ENCODE measurements around the gene SH2D3C. TPM values are rescaled to one million over a fixed set of nuclear protein-coding genes. Genes with fewer than 3 reads are reported as not detected.
A peak's percentile ranks its signal among the peaks of the same experiment; 100 is the strongest.

SH2D3C gene
- total RNA-seq, 4 donors from 2014 or later: 0.38 to 4.8 (median 2.8) TPM

DNA sequence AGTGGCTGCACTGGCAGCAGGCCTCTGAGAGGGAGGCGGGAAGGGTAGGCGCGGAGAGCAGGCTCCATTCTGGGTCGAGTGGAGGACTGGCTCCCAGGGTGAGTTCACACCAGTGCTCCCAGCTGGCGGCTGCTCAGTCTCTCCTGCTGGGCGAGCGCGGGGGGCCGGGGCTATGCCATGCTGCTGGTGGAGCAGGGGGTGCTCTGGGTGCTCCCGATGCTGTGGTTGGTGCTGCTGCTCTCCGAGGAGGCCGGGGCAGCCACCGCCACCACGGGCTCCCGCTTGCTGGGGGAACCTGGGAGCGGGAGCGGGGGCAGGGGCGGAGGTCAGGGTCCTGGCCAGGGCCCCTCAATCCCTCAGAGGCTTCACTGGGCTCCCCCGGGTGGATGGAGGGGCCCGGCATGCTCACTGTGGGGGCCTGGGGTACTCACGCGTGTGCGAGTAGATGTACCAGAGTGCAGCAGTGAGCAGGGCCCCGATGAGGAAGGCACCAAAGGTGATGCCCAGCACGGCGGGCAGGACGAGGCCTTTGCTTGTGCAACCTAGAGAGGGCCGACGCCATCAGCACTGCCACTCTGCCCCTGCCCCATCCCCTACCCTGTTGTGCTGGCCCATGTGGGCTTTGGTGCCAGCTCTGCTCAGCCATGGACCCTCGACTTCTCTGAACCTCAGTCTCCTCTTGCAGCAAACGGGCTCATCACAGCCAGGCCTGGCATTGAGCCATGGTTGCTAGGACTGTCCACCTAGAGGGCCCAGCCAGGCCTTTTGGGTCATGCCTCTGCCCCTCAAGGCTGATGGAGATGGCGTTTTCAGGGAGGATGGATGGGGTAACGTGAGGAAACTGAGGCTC is 37.3 kb upstream of the SH2D3C start:
- 76 to 88% methylated on average over 4 to 6 of the region's 33 CpGs for WGBS, 2 donors
- peaks cover 23 to 100% (median 26%) of the 10 kb centered on the region in 3 donors for H3K36me3 ChIP-seq
- H3K27ac ChIP-seq: no peak overlapping the region
- H3K27me3 ChIP-seq: no peaks in the 10 kb centered on the region
- no peaks in the 10 kb centered on the region for H3K9me3 ChIP-seq
- no peak overlapping the region for H3K4me3 ChIP-seq
- TF ChIP-seq POLR2A (IDR thresholded peaks at IDR 0.05): no peak
- TF ChIP-seq CTCF (IDR thresholded peaks at IDR 0.05): no peak
- DNase-seq: no peak
- peaks cover 0 to 11% (median 0%) of the 10 kb centered on the region in 3 donors for H3K4me1 ChIP-seq
- intact Hi-C loops (cut with DNase I): no loop called here

- Histone ChIP-seq H3K4me1 (peaks cover 0 to 20% (median 0%) of the 10 kb centered on the region in 3 donors), H3K36me3 (peaks cover 23 to 100% (median 25%) of the 10 kb centered on the region in 3 donors), H3K9me3 (no peaks in the 10 kb centered on the region), H3K27ac (no peak overlapping the region), H3K27me3 (no peaks in the 10 kb centered on the region), H3K4me3 (no peak overlapping the region)
- no peak for TF ChIP-seq POLR2A (IDR thresholded peaks at IDR 0.05)
- DNase-seq: no peak
- WGBS, 2 donors: 84 to 87% methylated on average over 6 to 10 of the region's 11 CpGs
- intact Hi-C loops (cut with DNase I): no loop called here
Measured at GRCh38 chr9:127814619-127815511, 36.4 kb upstream of the SH2D3C start.

- Histone ChIP-seq H3K36me3 (peaks cover 17 to 95% (median 23%) of the 10 kb centered on the region in 3 donors), H3K27me3 (no peaks in the 10 kb centered on the region), H3K4me3 (no peak overlapping the region), H3K27ac (peak overlapping the region in 1 of 4 donors; percentile 6), H3K4me1 (peaks cover 0 to 31% (median 5%) of the 10 kb centered on the region in 3 donors), H3K9me3 (no peaks in the 10 kb centered on the region)
- TF ChIP-seq POLR2A (IDR thresholded peaks at IDR 0.05): no peak
- no peak for TF ChIP-seq CTCF (IDR thresholded peaks at IDR 0.05)
- 80% methylated on average over 2 of the region's 9 CpGs; no CpG with 5 or more reads in 1 of the 2 donors for WGBS, 2 donors
- intact Hi-C loops (cut with DNase I): no loop called here
- no peak for DNase-seq
Measured at GRCh38 chr9:127813686-127814226, 35.3 kb upstream of the SH2D3C start.

DNA sequence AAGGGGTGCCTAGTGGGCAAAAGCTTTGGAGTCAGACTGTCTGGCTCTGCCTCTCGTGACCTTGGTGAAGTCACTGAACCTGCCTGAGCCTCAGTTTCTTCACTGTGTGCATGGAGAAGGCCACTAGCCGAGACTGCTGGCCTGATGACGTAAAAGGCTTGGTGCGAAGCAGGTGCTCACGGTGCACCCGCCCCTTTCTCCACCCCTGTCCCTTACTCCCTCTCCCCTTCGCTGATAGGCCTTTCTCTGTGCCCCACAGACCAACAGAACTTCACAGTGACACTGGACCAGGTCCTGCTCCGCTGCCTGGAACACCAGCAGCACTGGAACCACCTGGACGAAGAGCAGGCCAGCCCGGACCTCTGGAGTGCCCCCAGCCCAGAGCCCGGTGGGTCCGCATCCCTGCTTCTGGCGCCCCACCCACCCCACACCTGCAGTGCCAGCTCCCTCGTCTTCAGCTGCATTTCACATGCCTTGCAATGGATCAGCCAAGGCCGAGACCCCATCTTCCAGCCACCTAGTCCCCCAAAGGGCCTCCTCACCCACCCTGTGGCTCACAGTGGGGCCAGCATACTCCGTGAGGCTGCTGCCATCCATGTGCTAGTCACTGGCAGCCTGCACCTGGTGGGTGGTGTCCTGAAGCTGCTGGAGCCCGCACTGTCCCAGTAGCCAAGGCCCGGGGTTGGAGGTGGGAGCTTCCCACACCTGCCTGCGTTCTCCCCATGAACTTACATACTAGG is 34.6 kb upstream of the SH2D3C start:
- intact Hi-C loops (cut with DNase I): no loop called here
- H3K9me3 ChIP-seq: no peaks in the 10 kb centered on the region
- peaks cover 17 to 95% (median 26%) of the 10 kb centered on the region in 3 donors for H3K36me3 ChIP-seq
- WGBS, 2 donors: 86 to 87% methylated on average over 5 to 6 of the region's 19 CpGs
- H3K4me1 ChIP-seq: peaks cover 0 to 34% (median 5%) of the 10 kb centered on the region in 3 donors
- DNase-seq: no peak
- no peak for TF ChIP-seq CTCF (IDR thresholded peaks at IDR 0.05)
- H3K27me3 ChIP-seq: no peaks in the 10 kb centered on the region
- H3K4me3 ChIP-seq: no peak overlapping the region
- peak overlapping the region in 1 of 4 donors; percentile 6 for H3K27ac ChIP-seq

DNA sequence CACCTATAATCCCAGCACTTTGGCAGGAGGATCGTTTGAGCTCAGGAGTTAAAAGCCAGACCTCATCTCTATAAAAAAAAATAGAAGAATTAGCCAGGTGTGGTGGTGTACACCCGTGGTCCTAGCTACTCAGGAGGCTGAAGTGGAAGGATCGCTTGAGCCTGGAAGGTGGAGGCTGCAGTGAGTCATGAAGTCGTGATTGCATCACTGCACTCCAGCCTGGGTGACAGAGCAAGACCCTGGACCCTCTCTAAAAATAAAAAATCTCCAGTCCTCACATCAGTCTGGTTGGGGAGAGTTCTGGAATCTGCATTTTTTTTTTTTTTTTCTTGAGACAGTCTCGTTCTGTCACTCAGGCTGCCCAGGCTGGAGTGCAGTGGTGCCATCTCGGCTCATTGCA is 33.5 kb upstream of the SH2D3C start:
- H3K27ac ChIP-seq: no peak overlapping the region
- H3K9me3 ChIP-seq: no peaks in the 10 kb centered on the region
- H3K4me3 ChIP-seq: no peak overlapping the region
- no peak for TF ChIP-seq CTCF (IDR thresholded peaks at IDR 0.05)
- no peak for TF ChIP-seq POLR2A (IDR thresholded peaks at IDR 0.05)
- intact Hi-C loops (cut with DNase I): no loop called here
- H3K36me3 ChIP-seq: peaks cover 21 to 95% (median 35%) of the 10 kb centered on the region in 3 donors
- H3K4me1 ChIP-seq: peaks cover 0 to 34% (median 5%) of the 10 kb centered on the region in 3 donors
- 88 to 91% methylated on average over 6 of the region's 6 CpGs for WGBS, 2 donors
- no peak for DNase-seq
- no peaks in the 10 kb centered on the region for H3K27me3 ChIP-seq
